Suppressor macrophage treated with lipopolysaccharide for 4 hours (primary cell): Measurements from ENCODE around the gene UMODL1.

Experiments used
- DNase-seq: peaks from one replicate; pipeline ENCODE4 v3.0.0-alpha.2; 2020

UMODL1 gene

GRCh38 chr21:42153046-42153686 is 82.0 kb downstream of the UMODL1 start:
- no peak for DNase-seq

GRCh38 chr21:42153746-42154145 is 82.6 kb downstream of the UMODL1 start:
- no peak for DNase-seq

- DNase-seq, result no peak
Observed at GRCh38 chr21:42154237-42155044, 83.3 kb downstream of the UMODL1 start.

- DNase-seq, result no peak
Observed at GRCh38 chr21:42155045-42155855, 84.1 kb downstream of the UMODL1 start.

GRCh38 chr21:42156690-42157605 is 85.8 kb downstream of the UMODL1 start:
- no peak for DNase-seq

- DNase-seq, result no peak
Observed at GRCh38 chr21:42157606-42158310, 86.6 kb downstream of the UMODL1 start.

- no peak for DNase-seq
Observed at GRCh38 chr21:42158846-42159245, 87.7 kb downstream of the UMODL1 start.

- DNase-seq, result no peak
Observed at GRCh38 chr21:42159560-42160110, 88.5 kb downstream of the UMODL1 start.

- no peak for DNase-seq
Observed at GRCh38 chr21:42160111-42160721, 89.1 kb downstream of the UMODL1 start.

GRCh38 chr21:42160765-42161164 is 89.6 kb downstream of the UMODL1 start:
- peak; percentile 21 for DNase-seq

- DNase-seq, result no peak
Observed at GRCh38 chr21:42161401-42161955, 90.4 kb downstream of the UMODL1 start.

- DNase-seq, result no peak
Observed at GRCh38 chr21:42161956-42162681, 91.0 kb downstream of the UMODL1 start.

GRCh38 chr21:42162831-42163510 is 91.9 kb downstream of the UMODL1 start:
- DNase-seq, result no peak

- no peak for DNase-seq
Observed at GRCh38 chr21:42163511-42163863, 92.4 kb downstream of the UMODL1 start.

GRCh38 chr21:42164064-42164789 is 93.1 kb downstream of the UMODL1 start:
- peak; percentile 76 for DNase-seq

GRCh38 chr21:42164818-42165217 is 93.7 kb downstream of the UMODL1 start:
- DNase-seq, result no peak

GRCh38 chr21:42165901-42166300 is 94.8 kb downstream of the UMODL1 start:
- no peak for DNase-seq

- no peak for DNase-seq
Observed at GRCh38 chr21:42169758-42170157, 98.6 kb downstream of the UMODL1 start.
